NCI-H1417 (cell line): ENCODE data around the gene LRRC2.
"Not testable (repeated sequence)": the region's sequence is repeated elsewhere in the genome, so short reads cannot be mapped to it uniquely, and the experiment has no call there.

Experiments
- DNase-seq, 3 experiments: peaks; one replicate each; lab custom pipeline; 2025; lab: John Stamatoyannopoulos, UW

Gene LRRC2

DNA sequence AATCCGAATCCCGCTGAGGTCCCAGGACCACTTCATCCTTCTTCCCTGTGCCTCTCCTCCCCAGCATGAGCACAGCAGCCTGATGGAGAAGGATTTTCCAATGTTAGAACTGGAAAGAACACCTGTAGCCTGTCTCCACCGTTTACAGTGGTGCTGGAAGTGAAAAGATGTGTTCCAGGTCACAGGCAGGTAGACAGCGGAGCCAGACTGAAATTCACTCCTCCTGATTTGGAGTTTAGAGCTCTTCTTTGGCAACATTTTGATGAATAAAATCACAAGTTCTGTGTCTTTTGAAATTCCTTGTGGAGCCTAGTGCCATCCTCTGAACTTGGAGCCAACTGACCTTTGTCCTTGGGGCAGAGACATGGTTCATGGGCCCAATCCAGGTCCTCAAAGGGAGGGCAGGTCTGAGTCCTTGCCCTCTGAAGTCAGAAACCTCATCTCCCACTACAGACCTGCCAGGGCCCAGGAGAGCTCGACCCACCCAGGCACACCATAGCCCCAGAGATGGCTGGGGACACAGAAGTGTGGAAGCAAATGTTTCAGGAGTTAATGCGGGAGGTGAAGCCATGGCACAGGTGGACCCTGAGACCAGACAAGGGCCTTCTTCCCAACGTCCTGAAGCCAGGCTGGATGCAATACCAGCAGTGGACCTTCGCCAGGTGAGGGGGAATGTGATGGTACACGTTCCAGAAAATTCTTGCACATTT lies 68.4 kb downstream of the LRRC2 start, which contains the start of gene RTP3:
Gene RTP3, plus strand, starts transcription at position 421 of the 710 bp plus-strand sequence. Its CDS starts 87 bp downstream, at position 508.
- no peak for DNase-seq

DNA sequence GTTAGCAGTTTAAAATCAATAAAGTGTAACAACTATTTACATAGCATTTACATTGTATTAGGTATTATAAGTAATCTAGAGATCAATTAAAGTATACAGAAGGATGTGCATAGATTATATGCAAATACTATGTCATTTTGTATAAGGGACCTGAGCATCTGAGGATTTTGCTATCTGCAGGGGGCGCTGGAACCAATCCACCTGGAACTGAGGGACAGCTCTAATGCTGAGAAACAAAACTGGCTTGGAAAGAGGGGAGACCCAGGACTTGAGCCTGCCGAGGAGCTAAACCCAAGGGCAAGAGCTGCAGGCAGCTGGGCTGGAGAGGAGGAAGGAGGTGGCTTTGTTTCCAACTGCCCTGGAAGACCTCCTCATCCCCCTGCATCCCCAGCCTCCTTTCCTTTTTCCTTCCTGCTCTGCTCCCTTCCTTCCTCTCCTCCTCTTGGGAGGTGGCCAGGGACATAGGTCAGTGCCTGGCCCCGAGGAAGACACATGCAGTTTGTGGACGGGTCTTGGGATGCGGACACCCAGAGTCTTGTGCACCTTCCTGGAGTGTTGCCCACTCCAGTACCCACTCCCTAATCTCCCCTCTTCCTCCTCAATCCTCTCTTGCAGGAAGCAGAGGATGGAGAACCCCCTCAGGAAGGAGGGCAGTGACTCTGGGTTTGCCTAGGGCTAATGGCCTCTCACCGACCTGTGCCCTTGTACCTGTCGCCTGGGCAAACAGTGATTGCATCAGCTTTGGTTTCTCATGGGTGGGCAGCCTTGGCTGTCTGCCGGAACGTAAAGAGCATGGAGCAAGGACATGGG lies 69.2 kb downstream of the LRRC2 start:
- no peak for DNase-seq

DNA sequence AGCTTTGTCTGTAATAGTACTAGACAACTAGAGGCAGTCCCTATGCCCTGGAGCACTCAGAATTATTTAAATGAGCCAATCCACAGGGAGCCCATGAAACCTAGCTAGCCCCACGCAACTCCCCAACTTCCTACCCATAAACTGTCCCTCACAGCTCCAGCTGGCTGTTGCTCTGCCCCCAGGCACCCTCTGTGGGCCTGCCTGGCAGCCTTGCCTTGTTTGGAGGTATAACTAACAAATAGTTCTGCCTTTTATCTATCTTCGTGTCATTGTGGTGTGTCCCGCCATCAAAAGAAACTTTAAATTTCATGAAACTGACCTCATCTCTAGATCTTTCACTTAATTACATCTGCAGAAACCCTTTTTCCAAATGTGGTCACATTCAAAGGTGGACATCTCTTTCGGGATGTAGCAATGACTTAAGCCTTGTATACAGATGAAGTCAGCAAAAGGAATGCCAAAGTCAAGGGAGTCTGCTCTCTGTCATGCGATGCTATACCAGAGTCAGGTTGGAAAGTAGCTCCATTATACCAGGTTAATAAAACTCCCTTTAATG lies 70.1 kb downstream of the LRRC2 start:
- no peak for DNase-seq

DNA sequence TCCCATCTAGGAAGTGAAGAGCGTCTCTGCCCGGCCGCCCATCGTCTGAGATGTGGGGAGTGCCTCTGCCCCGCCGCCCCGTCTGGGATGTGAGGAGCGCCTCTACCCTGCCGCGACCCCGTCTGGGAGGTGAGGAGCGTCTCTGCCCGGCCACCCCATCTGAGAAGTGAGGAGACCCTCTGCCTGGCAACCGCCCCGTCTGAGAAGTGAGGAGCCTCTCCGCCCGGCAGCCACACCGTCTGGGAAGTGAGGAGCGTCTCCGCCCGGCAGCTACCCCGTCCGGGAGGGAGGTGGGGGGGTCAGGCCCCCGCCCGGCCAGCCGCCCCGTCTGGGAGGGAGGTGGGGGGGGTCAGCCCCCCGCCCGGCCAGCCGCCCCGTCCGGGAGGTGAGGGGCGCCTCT lies 71.6 kb downstream of the LRRC2 start:
- not testable (repeated sequence) for DNase-seq

DNA sequence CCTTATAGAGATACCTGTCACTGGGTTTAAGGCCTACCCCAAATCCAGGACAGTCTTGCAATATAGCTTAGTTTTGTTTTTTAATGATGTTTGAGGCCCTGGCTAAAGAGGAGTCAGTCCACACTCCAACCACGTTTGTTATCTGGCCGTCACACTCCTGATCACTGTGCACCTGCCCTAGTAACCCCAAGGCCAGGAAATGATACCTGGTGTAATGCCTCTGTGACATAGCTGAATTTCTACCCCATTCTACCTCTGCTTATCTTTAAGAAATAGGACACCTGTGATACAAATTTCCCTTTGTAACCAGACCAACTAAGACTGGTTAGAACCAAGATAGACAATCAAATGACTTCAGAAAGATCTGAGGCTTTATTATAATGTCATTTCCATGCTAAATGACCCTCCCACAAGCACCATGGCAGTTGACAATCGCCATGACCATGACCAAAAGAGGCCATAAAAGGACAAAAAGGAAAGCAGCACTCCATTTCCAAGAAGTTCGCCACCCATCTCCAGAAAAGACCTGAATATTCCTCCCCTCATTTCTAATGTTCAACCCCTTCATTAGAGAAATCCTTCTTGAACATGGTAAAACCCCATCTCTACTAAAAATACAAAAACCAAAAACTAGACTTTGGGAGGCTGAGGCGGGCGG lies 73.1 kb downstream of the LRRC2 start:
- no peak for DNase-seq

DNA sequence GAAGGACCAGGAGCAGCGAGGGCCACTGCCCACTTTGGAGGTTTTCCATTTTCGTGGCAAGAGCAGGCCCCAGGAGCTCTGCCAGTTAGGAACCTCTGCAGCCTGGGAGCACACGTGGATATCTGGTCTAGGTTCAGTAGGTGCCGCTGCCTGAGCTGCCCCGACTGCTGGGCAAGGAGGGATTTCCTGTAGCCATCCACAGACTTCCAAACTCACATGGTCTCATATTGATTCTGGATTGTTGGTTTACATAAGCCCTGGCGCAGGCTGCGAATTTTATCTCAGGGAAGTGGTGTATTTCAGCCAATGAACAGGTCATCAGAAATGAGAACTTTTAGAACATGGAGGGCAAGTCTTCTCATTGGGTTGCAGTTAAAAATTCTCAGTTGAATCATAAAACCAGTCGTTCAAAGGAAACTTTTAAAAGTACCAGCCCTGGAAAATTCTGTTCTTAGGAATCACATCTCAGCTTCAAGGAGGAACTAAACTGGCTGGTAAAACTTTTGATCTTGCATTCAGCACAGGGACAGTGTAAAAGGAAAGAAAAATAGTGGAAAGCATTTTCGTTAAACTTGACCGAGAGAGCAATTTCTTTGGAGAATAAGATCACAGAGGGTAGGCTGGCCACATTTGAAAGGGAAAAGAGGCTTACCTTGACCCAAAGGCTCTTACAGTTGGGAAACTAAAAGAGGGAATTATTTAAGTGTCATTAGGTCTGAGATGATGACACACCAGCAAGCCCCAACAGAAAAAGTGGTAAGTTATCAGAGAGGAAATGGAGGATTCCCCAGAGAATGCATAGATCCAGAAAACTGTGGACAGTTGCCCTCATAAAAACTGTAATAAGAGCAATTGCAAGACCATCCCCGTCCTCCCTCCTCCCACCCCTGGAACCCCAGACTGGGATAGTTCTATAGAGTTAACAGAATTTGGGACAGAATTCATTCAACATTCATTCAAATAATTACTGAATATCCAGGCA lies 74.7 kb downstream of the LRRC2 start:
- DNase-seq: no peak

DNA sequence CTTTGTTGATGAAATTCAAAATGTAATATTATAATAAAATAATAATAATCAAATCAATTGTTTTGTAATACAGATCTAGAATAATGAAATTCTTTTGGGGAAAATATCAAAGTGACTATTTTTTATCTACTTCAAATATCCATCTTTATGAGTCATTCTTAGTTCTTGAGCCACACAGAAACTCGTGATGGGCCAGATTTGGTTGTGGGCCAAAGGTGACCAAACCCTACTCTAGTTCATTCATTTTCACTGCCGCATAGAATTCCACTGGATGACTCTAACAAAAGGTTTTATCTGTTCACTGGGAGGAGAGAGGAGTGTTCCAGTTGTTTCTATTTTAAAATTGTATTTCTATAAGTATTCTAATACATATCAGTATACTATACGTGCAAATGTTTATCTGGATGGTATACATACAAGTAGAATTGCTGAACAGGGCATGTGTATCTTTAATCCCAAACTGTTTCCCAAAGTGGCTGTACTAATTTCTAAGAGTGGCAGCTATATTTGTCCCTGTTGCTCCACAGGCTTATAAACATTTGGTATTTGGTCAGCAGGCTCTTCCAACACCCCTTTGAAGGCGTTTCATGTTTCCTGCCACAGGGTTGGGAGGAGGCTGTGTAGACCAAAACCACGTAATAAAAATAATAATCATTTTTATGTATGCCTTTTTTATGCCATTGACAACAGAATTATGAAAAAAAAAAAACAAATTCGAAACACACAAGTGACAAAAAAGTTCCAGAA lies 75.6 kb downstream of the LRRC2 start:
- DNase-seq: no peak

DNA sequence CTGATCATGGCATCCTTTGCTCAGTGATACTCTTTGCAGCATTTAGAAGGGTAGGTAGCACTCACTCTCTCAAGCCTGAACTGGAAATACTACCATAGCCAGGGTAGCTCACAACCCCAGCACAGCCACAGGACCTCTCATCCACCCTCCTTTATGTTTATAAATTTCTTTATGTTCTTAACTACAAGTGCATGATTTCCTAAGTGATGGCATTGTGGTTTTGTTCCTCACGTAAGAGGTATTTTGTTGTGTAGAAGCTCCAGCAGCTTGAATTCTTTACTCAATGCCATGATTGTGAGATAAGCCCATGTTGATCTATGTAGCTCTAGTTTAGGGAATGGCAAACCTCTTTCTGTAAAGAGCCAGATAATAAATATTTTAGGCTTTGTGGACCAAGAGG lies 76.2 kb downstream of the LRRC2 start:
- DNase-seq: no peak

DNA sequence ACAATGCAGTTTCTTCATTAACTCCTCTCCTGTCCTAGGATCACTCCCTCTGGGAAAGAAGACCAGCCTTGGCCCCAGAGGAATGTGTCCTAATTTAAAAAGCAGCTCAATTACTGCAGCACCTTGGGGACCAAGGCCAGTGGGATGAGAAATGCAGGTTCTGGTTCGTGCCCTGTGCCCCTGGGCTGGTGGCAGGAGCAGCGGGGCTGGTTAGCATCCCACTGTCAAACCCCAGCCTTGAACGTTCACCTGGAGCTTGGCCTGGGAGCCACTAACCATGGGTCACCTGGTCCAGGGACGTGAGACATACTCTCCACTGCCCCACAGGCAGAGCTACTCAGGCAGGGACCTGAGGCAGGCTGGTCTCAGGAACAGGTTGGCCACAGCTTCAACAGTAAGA lies 76.7 kb downstream of the LRRC2 start:
- no peak for DNase-seq

DNA sequence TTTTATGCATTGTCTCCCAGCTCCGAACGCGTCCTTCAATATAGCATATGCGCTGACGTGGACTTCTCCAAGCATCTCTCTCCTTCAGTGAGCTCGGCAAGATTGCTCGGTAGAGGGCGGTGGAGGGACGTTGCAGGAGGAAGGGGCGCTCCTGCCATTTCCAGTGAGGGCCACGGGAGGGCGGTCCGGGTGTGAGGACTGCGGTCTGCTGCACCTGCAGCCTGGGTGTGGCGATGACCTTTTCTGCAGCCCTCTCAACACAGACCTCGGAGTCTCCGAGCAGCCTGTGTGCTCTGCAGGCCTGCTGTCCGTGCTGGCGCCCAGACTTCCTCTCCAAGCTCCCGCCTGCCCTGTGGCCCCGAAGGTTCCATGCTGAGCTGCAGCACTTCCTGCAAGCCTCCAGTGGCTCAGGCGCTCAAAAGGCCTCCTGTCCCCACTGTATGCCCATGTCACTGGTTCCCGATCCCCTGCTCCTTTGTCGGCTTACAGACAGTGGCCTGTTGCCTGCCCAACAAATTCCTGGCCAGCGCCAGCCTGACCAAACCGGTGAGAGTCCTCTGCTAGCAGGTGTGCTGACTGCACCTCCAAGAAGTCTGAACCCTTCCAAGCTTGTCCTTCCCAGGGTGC lies 77.3 kb downstream of the LRRC2 start:
- DNase-seq: peak; percentile 77 to 90 (median 82)

DNA sequence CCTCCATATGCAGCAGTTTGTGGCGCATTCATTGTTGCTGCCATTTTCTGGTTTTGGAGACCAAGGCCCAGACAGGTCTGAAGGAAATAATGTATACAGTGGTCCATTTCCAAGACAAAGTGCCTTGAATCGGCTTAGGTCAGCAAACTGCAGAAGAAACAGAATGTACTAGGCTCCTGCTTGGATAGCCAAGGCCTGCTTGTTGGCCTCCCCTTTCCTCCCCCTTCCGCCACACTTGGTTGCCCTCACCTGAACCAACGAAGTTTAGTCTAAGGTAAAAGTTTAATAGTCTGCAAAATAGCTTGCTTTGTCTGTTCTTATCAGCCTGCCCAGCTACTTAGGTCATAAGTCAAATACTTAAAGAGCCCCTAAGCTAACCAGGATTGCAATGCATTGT lies 80.3 kb downstream of the LRRC2 start:
- no peak for DNase-seq

DNA sequence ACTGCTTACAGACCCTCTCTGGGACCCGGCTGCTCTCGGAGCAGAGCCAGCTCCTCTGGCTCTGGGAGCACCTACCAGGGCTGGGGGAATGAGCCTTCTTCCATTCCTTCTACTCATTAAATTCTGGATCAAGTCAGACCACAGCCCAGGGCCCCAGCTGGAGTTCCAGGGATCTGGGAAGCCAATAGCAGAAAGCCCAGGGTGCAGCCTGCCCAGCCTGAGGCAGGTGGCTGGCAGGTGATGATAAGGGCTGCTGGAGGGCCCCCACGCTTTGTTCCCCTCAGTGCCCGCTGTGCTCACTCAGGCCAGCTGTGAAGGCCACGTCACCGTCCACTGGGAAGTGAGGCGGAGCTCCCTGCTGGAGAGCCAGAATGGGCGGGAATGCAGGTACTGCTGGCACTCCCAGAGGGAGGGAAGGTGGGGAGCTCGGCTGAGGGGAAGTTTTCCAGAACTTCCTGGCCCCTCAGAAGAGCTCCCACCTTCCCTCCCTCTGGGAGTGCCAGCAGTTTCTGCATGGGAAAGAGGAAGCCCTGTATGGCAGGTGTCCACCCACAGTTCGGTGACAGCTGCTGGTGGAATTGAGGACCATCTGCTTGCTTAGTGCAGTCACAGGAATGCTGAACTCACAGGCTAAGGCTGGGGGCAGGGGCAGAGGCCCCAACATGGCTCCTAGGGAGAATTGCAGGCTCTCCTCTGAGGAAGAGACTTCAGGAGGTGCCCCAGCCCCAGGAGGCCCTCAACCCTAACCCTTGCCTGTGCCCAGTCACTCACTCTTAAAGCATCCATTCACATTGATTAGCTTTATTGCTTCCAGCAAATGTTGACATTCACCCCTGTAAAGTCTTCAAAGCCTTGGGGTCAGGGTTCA lies 81.0 kb downstream of the LRRC2 start:
- DNase-seq: peak; percentile 9 to 89 (median 79)

DNA sequence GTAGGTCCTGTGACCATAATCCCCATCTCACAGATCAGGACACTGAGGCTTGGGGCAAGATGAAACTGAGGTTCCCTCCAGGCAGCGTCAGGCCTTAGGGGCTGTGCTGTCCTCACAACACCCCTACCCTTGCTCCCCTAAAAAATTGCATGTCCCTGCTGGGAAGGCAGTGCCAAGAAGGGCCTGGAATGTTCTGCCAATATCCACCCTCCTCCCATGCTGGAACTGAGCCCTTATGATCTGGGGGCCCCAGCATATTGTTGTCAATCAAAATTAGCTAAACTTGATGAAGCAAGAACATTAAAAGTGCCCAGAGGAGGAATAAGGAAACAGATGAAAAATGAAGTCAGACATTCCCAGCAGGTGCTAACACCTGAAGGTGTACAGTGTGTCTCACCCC lies 81.7 kb downstream of the LRRC2 start:
- DNase-seq: no peak

DNA sequence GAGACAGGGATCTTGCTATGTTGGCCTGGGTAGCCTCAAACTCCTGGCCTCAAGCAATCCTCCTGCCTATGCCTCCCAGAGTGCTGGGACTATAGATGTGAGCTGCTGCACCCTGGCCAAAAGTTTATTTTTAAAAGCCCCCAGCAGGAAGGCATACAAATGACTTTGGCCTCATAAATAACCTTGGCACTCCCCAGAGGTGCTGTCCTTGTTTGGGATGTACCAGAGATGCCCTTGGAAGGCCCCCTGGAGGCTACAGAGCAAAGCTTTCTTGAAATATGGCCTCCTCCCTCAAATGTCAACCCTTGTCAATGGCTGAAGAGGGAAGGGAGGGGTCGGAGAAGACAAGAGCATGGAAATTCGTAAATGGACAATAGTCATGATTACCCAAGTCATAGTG lies 82.3 kb downstream of the LRRC2 start:
- no peak for DNase-seq

DNA sequence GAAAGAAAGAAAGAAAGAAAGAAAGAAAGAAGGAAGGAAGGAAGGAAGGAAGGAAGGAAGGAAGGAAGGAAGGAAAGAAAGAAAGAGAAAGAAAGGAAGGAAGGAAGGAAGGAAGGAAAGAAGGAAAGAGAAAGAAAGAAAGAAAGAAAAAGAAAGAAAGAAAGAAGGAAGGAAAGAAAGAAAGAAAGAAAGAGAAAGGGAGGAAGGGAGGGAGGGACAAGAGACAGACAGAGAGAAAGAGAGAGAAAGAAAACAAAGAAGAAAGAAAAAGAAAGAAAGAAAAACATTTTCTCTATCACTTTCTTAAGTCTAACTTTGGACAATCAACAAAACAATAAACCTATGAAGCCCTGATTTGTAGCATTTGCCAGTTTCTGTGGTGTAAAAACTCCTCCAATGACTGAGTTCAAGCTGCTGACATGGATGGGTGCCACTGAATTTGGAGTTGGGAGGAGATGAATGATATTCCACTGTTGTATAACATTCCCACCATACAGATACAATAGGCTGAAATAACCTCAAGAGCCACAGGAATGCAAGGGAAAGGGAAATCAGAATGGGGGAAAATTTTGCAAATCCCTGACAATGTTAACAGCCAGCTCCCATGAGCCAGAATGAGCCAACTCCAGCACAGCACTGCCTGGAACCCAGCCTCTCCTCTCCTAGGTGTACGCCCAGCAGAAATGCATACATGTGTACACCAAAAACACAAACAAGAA lies 83.3 kb downstream of the LRRC2 start:
- DNase-seq: no peak

DNA sequence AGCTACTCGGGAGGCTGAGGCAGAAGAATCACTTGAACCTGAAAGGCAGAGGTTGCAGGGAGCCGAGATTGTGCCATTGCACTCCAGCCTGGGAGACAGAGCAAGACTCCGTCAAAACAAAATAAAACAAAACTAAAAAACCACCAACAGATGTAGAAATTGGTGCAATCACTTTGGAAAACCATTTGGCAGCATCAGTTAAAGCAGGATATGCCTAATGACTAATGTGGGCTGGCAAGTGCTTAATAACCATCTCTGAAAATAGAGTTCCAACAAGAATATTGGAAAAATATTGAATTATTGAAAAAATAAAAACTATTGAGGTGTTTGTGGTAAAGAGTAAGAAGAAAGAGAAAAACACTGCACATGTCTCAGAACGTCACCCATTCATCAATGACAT lies 84.5 kb downstream of the LRRC2 start:
- DNase-seq: no peak

DNA sequence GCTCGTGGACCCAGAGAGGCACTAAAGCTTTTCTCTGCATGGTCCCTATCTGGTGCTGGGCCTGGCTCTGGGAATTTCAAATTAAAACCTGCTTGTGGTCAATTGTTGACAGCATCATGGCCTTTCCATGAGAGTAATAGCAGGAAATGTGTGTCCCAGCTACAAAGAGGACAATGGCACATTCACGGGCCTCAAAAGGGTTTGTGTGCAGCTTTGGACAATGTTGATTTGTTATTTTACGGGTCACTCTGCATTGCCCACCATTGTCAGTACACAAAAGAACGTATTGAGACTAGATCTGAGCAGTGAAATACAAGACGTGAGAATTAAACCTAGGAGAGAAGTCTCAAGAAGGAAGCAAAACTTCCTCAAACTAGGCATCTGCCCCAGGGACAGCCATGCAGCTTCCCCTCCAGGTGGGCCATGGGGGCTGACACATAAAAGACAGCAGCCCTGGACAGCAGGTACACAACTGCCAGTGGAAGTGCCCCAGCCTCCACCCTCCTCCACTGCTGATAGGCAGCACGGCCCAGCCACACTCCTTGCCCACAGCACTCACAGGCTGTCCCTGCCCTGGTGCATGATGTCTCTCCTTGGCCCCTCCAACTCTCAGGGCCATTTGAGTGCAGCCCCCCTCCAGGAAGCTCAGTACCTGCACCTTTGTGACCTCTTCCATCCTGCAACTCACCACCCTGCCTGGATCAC lies 85.5 kb downstream of the LRRC2 start:
- no peak for DNase-seq

DNA sequence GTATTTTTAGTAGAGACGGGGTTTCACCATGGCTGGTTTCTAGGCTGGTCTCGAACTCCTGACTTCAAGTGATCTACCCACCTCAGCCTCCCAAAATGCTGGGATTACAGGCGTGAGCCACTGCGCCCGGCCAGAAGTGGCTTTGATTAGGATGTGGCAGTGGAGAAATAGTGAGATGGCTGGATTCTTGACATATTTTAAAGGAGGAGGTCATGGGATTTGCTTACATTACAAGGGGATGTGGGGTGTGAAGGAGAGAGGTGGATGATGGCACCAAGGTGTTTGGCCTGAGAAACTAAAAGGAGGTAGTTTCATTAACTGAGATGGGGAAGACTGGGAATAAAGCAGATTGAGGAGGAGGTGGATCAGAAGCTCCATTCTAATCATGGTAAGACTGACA lies 86.4 kb downstream of the LRRC2 start:
- no peak for DNase-seq
